Suppressor macrophage treated with lipopolysaccharide for 4 hours (primary cell): ENCODE data around the gene IL18.
"Not testable (repeated sequence)": the region's sequence is repeated elsewhere in the genome, so short reads cannot be mapped to it uniquely, and the experiment has no call there.

Source experiments
- DNase-seq: peaks from one replicate; pipeline ENCODE4 v3.0.0-alpha.2; 2020

The IL18 gene

DNA sequence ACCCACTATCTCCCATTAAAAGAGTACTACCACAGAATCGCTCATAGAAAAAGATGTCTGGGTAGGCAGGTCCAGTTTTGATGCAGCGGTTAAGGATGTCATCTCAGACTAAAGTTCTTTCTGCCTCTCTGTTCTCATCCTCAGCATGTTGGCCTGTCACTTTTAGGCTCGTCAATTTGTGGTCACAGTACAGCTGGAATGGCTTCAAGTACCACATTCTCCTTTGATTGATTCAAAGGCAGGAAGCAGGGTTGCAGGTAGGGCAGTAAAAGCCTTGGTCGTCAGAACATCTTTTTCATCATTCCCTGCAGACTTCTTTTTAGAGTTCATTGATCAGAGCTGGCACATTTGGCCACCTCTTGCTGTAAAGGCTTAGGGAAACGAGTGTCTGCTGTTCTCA is 48.5 kb downstream of the IL18 start:
- no peak for DNase-seq

GRCh38 chr11:112114460-112114859 is 49.4 kb downstream of the IL18 start:
- no peak for DNase-seq

DNA sequence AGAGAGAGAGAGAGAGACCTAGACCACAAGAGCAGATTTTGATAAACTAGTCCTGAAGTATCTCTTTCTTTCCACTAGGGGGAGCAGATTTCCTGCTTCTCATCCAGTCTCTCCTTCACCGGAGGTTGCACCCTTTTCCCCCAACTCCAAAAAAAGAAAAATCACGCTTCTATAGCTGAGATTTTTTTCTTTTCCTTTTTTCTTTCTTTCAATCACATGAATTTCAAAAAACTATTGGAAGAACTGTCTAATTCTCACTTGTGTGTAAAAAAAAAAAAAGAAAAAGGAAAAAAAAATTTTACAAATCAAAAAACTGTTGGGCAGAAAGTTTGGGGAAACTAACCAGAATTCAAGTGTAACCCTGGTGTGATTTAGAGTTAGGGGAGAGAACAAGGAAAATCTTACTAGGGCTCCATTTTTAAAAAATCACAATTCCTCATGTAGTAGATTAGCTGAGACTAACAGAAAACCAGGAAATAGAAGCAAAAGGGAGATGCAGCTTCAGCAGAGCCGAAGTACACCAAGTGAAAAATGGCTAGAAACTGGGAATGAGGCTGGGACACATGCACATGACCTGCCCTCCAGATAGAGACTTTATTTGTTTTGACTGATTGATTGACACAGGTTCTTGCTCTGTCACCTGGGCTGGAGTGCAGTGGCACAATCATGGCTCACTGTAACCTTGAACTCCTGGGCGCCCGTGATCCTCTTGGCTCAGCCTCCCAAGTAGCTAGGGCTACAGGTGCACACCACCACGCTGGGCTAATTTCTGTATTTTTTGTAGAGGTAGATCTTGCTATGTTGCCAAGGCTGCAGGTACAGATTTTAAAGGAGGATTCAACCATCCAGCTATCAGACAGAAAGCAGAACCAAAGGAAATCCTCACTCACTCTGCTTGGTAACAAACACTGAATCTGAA is 50.1 kb downstream of the IL18 start:
- peak; percentile 81 for DNase-seq

- DNase-seq, result no peak
These were observed 57.8 kb downstream of the IL18 start for GRCh38 chr11:112106070-112106469.

GRCh38 chr11:112103446-112103845 is 60.4 kb downstream of the IL18 start:
- peak; percentile 84 for DNase-seq

DNA sequence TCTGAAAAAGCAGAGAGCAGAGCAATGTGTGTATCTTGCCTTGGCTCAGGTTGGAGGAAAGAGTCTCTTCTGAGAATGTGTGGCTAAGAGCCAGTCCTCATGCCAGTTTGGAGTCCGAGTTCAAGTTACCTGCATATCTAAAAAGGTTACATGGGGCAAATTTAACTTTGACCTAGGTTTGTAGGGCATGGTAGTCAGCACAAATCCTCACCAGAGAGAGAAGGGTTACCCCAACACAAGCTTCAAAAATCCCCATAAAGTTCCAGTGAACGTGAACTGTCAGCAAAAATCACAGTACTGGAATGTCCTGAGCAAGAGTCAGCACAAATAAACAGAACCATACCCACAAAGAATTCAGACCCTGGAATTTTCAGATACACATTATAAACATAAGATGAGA is 63.4 kb downstream of the IL18 start:
- DNase-seq, result no peak

- DNase-seq, result no peak
These were observed 66.0 kb downstream of the IL18 start for GRCh38 chr11:112097734-112098528.

- DNase-seq, result no peak
These were observed 67.7 kb downstream of the IL18 start for GRCh38 chr11:112096194-112096593.

GRCh38 chr11:112095302-112095701 is 68.6 kb downstream of the IL18 start:
- DNase-seq, result not testable (repeated sequence)
